Liver (tissue), 9 donors: Measurements from ENCODE around the gene NEBL. TPM values are rescaled to one million over a fixed set of nuclear protein-coding genes. Genes with fewer than 3 reads are reported as not detected.

Experiments used
- DNase-seq: peaks from one replicate; pipeline ENCODE4 v3.0.0-alpha.2; 2017; ENCODE audit warnings: low spot score
- H3K27ac ChIP-seq, 2 donors: one replicate each; pipeline ENCODE4 v1.7.0; 2013; ENCODE audit warnings: inconsistent platforms in 2 of 2, low read length in 2 of 2, control low read depth in 1 of 2, low read depth in 1 of 2, mild to moderate bottlenecking in 1 of 2
- H3K27me3 ChIP-seq, 4 donors: one replicate each; pipeline versions ENCODE4 v1.6.1 to v1.7.0; 2013; ENCODE audit warnings: low read length in 3 of 4, inconsistent platforms in 1 of 4, mild to moderate bottlenecking in 1 of 4, moderate library complexity in 1 of 4; ENCODE audit not compliant: control insufficient read depth in 4 of 4, insufficient read depth in 4 of 4
- H3K36me3 ChIP-seq, 4 donors: one replicate each; pipeline versions ENCODE4 v1.6.1 to v1.7.0; 2013; ENCODE audit warnings: low read length in 3 of 4, mild to moderate bottlenecking in 3 of 4, low read depth in 1 of 4, moderate library complexity in 1 of 4; ENCODE audit not compliant: control insufficient read depth in 4 of 4, insufficient read depth in 3 of 4
- H3K4me1 ChIP-seq, 4 donors: one replicate each; pipeline versions ENCODE4 v1.6.1 to v1.7.0; 2013; ENCODE audit warnings: low read length in 3 of 4, mild to moderate bottlenecking in 3 of 4, moderate library complexity in 1 of 4; ENCODE audit not compliant: control insufficient read depth in 4 of 4, insufficient read depth in 4 of 4
- H3K4me3 ChIP-seq, 3 donors: one replicate each; pipeline versions ENCODE4 v1.6.1 to v1.7.0; 2013; ENCODE audit warnings: low read length in 3 of 3, control low read depth in 1 of 3, low read depth in 1 of 3, mild to moderate bottlenecking in 1 of 3
- H3K9ac ChIP-seq, 2 donors: one replicate each; pipeline ENCODE4 v1.7.0; 2013; ENCODE audit warnings: low read length in 2 of 2, mild to moderate bottlenecking in 2 of 2, moderate library complexity in 2 of 2, control low read depth in 1 of 2, low read depth in 1 of 2
- H3K9me3 ChIP-seq, 4 donors: one replicate each; pipeline versions ENCODE4 v1.6.1 to v1.7.0; 2013; ENCODE audit warnings: low read length in 3 of 4; ENCODE audit not compliant: control insufficient read depth in 4 of 4
- CTCF ChIP-seq: fragments of 150-350 bp; IDR thresholded peaks from 2 replicates; pipeline ENCODE4 v1.5.1; 2017; ENCODE audit warnings: improper control_type of control experiment, low read depth, low read length; ENCODE audit not compliant: missing input control
- GABPA ChIP-seq, 2 donors: IDR thresholded peaks in 1 of 2; conservative IDR thresholded peaks in 1 of 2; 2 replicates each; pipeline ENCODE4 v1.6.1; 2016; ENCODE audit warnings: antibody characterized with exemption in 2 of 2, mild to moderate bottlenecking in 1 of 2, moderate library complexity in 1 of 2
- HNF4A ChIP-seq, 2 donors: conservative IDR thresholded peaks; 2 replicates each; pipeline ENCODE4 v1.6.1; 2016; ENCODE audit warnings: antibody characterized with exemption in 2 of 2, mild to moderate bottlenecking in 2 of 2
- JUND ChIP-seq, 2 donors: IDR thresholded peaks; 2 replicates each; pipeline ENCODE4 v1.6.1; 2016; ENCODE audit warnings: antibody characterized with exemption in 2 of 2
- MAX ChIP-seq: IDR thresholded peaks from 2 replicates; pipeline ENCODE4 v1.6.1; 2016; ENCODE audit warnings: antibody characterized with exemption
- NR2F2 ChIP-seq: IDR thresholded peaks from 2 replicates; pipeline ENCODE4 v1.6.1; 2016; ENCODE audit warnings: antibody characterized with exemption
- RAD21 ChIP-seq, 2 donors: IDR thresholded peaks; 2 replicates each; pipeline ENCODE4 v1.6.1; 2016; ENCODE audit warnings: antibody characterized with exemption in 2 of 2, mild to moderate bottlenecking in 2 of 2
- RXRA ChIP-seq, 2 donors: IDR thresholded peaks; 2 replicates each; pipeline ENCODE4 v1.6.1; 2017 to 2018; ENCODE audit warnings: antibody characterized with exemption in 2 of 2, mild to moderate bottlenecking in 1 of 2
- SP1 ChIP-seq: IDR thresholded peaks from 2 replicates; pipeline ENCODE4 v1.6.1; 2018; ENCODE audit warnings: antibody characterized with exemption, mild to moderate bottlenecking
- TAF1 ChIP-seq: conservative IDR thresholded peaks from 2 replicates; pipeline ENCODE4 v1.6.1; 2016; ENCODE audit warnings: antibody characterized with exemption, mild to moderate bottlenecking
- YY1 ChIP-seq: IDR thresholded peaks from 2 replicates; pipeline ENCODE4 v1.6.1; 2016; ENCODE audit warnings: antibody characterized with exemption, mild to moderate bottlenecking
- WGBS: extraction: QIAGEN DNeasy Blood & Tissue Kit; methylation state at CpG from one replicate; pipeline ENCODE4 v1.1.7; 2013; 5-methylcytosine and 5-hydroxymethylcytosine counted together
- polyA plus RNA-seq, 2 donors: library from polyadenylated mRNA; stranded (reverse) in 1 of 2; unstranded in 1 of 2; fragments of 200-250 nt in 1 of 2; fragments of >200 nt in 1 of 2; fragmentation: Nextera tagmentation in 1 of 2; extraction: Ambion mirVana in 1 of 2; gene quantifications; one replicate each; pipeline versions ENCODE4 v1.2.1 to v1.2.3, GENCODE V29; 2013 to 2015
- total RNA-seq, 2 donors: library from RNA; depleted of rRNA; stranded (reverse); fragments of >200 nt; gene quantifications; one replicate each; pipeline ENCODE4 v1.2.3, GENCODE V29; 2014
- TF ChIP-seq, protein P1 (sequence below): IDR thresholded peaks from 2 replicates; pipeline ENCODE4 v1.6.1; 2016; ENCODE audit warnings: antibody characterized with exemption, mild to moderate bottlenecking
- TF ChIP-seq, protein P2 (sequence below): IDR thresholded peaks from 2 replicates; pipeline ENCODE4 v1.6.1; 2016; ENCODE audit warnings: antibody characterized with exemption
- donor health status: healthy.
- donor health status: healthy.
- donor health status: healthy.
- donor health status: healthy.
- donor health status: healthy.

NEBL gene
- total and polyA plus RNA-seq, 4 donors: 0.22 to 1.8 (median 0.81) TPM

DNA sequence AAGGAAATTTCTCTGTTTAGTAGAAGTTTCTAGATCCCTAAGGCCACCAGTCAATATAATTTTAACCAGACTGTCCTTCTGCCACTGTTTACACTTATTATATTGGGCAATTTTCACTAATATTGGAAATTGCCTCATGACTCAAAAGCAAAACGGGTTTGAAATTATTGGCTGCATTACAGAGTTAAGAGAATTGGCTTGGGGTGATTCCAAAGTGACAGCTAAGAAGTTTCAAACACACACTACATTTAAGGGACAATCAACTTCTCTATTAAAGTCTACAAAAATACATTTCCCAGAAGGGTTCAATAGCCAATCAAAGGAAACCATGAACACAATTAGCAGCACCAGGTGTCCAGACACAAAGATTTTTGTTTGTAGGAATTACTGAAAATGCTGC, 111.9 kb downstream of the NEBL start:
- no peaks in the 10 kb centered on the region for H3K27me3 ChIP-seq
- no peaks in the 10 kb centered on the region for H3K9me3 ChIP-seq
- 33% methylated on average over 1 of the region's 1 CpG for WGBS
- H3K4me1 ChIP-seq: no peaks in the 10 kb centered on the region
- TF ChIP-seq YY1 (no peak), NR2F2 (no peak), GABPA (IDR thresholded peaks at IDR 0.05 in 1 of 2, conservative IDR thresholded peaks at IDR 0.05 in 1 of 2) (no peak), CTCF (no peak), TAF1 (no peak), RXRA (IDR thresholded peaks at IDR 0.05) (no peak), JUND (IDR thresholded peaks at IDR 0.05) (no peak)
- no peaks in the 10 kb centered on the region for H3K36me3 ChIP-seq
- no peak overlapping the region for H3K4me3 ChIP-seq
- no peak overlapping the region for H3K27ac ChIP-seq
- H3K9ac ChIP-seq: no peak overlapping the region
- no peak for DNase-seq

DNA sequence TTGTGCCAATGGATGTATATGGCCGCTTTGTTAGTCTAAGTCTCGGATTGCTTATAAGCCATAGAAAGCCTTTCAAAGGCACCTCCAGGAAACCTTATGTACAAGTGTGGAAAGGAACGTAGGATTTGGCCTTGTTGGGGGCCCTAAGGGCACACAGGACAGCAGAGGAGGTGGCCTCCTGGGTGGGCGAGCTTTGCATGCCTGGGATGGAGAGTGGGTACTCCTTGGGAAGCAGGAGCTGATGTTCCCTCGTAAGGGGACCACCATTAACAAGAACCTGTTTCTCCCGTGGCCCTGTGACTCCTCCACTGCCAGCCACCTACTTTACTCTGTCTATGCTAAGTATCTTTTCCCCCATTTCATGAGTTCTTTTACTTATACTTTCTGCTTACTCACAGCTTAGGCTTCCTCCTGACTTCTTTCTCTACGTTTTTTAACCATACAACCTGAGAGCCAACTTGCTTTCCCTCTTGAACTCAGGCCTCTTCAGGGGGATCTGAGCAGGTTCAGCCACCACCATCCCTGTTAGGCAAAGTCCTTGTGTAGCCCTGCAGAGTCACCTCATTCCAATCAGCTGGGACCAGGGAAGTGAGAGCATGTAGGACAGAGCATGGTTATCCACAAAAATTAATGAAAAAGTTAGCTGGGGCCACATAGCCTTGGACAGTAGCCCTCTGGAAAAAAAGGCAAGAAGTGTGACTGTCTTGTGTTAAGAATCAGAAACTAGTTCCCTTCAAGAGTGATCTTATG, 118.9 kb downstream of the NEBL start:
- no peak overlapping the region for H3K27ac ChIP-seq
- no peak for DNase-seq
- TF ChIP-seq RAD21 (IDR thresholded peaks at IDR 0.05): no peak
- TF ChIP-seq HNF4A (conservative IDR thresholded peaks at IDR 0.05): no peak
- no peak for TF ChIP-seq MAX
- TF ChIP-seq, protein P1, sequence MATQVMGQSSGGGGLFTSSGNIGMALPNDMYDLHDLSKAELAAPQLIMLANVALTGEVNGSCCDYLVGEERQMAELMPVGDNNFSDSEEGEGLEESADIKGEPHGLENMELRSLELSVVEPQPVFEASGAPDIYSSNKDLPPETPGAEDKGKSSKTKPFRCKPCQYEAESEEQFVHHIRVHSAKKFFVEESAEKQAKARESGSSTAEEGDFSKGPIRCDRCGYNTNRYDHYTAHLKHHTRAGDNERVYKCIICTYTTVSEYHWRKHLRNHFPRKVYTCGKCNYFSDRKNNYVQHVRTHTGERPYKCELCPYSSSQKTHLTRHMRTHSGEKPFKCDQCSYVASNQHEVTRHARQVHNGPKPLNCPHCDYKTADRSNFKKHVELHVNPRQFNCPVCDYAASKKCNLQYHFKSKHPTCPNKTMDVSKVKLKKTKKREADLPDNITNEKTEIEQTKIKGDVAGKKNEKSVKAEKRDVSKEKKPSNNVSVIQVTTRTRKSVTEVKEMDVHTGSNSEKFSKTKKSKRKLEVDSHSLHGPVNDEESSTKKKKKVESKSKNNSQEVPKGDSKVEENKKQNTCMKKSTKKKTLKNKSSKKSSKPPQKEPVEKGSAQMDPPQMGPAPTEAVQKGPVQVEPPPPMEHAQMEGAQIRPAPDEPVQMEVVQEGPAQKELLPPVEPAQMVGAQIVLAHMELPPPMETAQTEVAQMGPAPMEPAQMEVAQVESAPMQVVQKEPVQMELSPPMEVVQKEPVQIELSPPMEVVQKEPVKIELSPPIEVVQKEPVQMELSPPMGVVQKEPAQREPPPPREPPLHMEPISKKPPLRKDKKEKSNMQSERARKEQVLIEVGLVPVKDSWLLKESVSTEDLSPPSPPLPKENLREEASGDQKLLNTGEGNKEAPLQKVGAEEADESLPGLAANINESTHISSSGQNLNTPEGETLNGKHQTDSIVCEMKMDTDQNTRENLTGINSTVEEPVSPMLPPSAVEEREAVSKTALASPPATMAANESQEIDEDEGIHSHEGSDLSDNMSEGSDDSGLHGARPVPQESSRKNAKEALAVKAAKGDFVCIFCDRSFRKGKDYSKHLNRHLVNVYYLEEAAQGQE: no peak
- TF ChIP-seq, protein P2, sequence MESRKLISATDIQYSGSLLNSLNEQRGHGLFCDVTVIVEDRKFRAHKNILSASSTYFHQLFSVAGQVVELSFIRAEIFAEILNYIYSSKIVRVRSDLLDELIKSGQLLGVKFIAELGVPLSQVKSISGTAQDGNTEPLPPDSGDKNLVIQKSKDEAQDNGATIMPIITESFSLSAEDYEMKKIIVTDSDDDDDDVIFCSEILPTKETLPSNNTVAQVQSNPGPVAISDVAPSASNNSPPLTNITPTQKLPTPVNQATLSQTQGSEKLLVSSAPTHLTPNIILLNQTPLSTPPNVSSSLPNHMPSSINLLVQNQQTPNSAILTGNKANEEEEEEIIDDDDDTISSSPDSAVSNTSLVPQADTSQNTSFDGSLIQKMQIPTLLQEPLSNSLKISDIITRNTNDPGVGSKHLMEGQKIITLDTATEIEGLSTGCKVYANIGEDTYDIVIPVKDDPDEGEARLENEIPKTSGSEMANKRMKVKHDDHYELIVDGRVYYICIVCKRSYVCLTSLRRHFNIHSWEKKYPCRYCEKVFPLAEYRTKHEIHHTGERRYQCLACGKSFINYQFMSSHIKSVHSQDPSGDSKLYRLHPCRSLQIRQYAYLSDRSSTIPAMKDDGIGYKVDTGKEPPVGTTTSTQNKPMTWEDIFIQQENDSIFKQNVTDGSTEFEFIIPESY: no peak
- TF ChIP-seq SP1: no peak
- TF ChIP-seq GABPA (IDR thresholded peaks at IDR 0.05 in 1 of 2, conservative IDR thresholded peaks at IDR 0.05 in 1 of 2): no peak
- TF ChIP-seq TAF1: no peak
- H3K9me3 ChIP-seq: peaks cover 0 to 3% (median 0%) of the 10 kb centered on the region in 4 donors
- no peaks in the 10 kb centered on the region for H3K36me3 ChIP-seq
- H3K4me3 ChIP-seq: no peak overlapping the region
- H3K4me1 ChIP-seq: no peaks in the 10 kb centered on the region
- H3K27me3 ChIP-seq: peaks cover 0 to 2% (median 0%) of the 10 kb centered on the region in 4 donors
- no peak overlapping the region for H3K9ac ChIP-seq
- WGBS: 77% methylated on average over 7 of the region's 7 CpGs
